Breast epithelium (tissue), 4 donors: ENCODE measurements around the gene HOXB7. TPM values are rescaled to one million over a fixed set of nuclear protein-coding genes. Genes with fewer than 3 reads are reported as not detected.

Source experiments
- DNase-seq, 2 donors: peaks; one replicate each; pipeline ENCODE4 v3.0.0-alpha.2; 2019; ENCODE audit warnings: low spot score in 2 of 2
- H3K27ac ChIP-seq, 2 donors: fragments of 200-600 bp; sonication (generic) in 1 of 2; one replicate each; pipeline ENCODE4 v1.5.1; 2016 to 2019; ENCODE audit warnings: mild to moderate bottlenecking in 1 of 2
- H3K27me3 ChIP-seq, 2 donors: fragments of 200-600 bp; sonication (generic) in 1 of 2; one replicate each; pipeline versions ENCODE4 v1.5.1 to v1.6.0; 2017 to 2019; ENCODE audit warnings: control low read depth in 1 of 2, mild to moderate bottlenecking in 1 of 2
- H3K36me3 ChIP-seq: fragments of 200-600 bp; one replicate; pipeline ENCODE4 v1.5.1; 2019
- H3K4me1 ChIP-seq, 2 donors: fragments of 200-600 bp; sonication (generic); one replicate each; pipeline ENCODE4 v1.5.1; 2016 to 2019; ENCODE audit warnings: control low read depth in 1 of 2
- H3K4me3 ChIP-seq, 3 donors: fragments of 200-600 bp; sonication (generic); 1 replicate in 2 of 3; 2 replicates in 1 of 3; pipeline ENCODE4 v1.5.1; 2016 to 2019; ENCODE audit warnings: mild to moderate bottlenecking in 3 of 3, moderate library complexity in 2 of 3
- H3K9me3 ChIP-seq, 2 donors: fragments of 200-600 bp; sonication (generic) in 1 of 2; one replicate each; pipeline ENCODE4 v1.5.1; 2016 to 2019; ENCODE audit warnings: control low read depth in 1 of 2
- POLR2A ChIP-seq: fragments of 450-650 bp; IDR thresholded peaks from one replicate; pipeline ENCODE4 v1.6.1; 2016; ENCODE audit warnings: antibody characterized with exemption, mild to moderate bottlenecking, moderate library complexity
- POLR2AphosphoS5 ChIP-seq, 3 donors: sonication (generic); formaldehyde crosslinking; IDR thresholded peaks; one replicate each; pipeline ENCODE4 v1.6.1; 2017; ENCODE audit warnings: antibody characterized with exemption in 3 of 3
- intact Hi-C: fragments of 100-400 bp; cut with DNase I; formaldehyde crosslinking; loops from one replicate; pipeline ENCODE4 v1.15.1; 2023; ENCODE audit warnings: low total_unique reads
- total RNA-seq, 3 donors: library from RNA; depleted of rRNA; stranded (reverse); fragments of >200 nt; gene quantifications; one replicate each; pipeline ENCODE4 v1.1.0, GENCODE V29; 2016
- TF ChIP-seq, protein P1 (sequence below), 3 donors: fragments of 450-650 bp; IDR thresholded peaks; one replicate each; pipeline ENCODE4 v1.5.1; 2016 to 2017; ENCODE audit warnings: antibody characterized with exemption in 3 of 3, mild to moderate bottlenecking in 3 of 3, moderate library complexity in 3 of 3

Gene HOXB7
- total RNA-seq, 3 donors from 2014 or later = 1.5 to 16.8 (median 4.3) TPM

DNA sequence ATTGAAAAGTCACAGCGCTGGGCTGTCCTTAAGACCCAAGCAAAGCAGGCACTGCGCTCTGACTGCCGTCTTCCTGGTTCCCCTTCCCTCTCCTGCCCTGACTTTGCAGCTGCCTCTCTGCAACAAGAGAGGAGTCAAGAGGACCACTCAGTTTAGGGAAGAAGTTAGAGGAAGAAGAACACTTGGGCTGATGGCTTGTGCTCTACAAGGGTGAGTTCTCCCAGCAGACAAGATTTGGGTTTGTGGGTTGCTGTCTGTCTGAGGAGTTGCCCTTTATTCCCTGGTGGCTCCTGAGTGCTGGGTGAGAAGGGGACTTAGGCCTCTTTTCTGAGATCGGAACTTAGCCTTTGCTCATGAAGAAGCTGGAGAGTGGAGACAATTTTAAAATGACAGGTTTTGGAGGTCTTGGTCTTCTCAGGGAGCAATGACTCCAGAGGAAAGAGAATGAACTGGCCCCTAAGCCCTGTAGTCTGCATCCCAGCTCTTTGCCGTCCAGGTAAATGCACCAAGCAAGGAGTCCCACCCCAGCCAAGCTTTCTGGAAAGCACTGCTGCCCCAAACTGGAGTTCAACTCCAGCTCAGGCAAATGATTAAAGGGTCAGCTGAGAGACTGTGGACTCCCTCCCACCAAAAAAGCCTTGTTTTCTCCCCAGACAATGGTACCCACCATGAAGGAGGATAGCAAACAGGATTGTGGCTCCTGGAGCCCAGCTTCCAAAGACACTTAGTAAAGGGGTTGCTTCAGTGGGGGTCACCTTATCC, 18.0 kb upstream of the HOXB7 start:
- no peak for DNase-seq
- TF ChIP-seq, protein P1, sequence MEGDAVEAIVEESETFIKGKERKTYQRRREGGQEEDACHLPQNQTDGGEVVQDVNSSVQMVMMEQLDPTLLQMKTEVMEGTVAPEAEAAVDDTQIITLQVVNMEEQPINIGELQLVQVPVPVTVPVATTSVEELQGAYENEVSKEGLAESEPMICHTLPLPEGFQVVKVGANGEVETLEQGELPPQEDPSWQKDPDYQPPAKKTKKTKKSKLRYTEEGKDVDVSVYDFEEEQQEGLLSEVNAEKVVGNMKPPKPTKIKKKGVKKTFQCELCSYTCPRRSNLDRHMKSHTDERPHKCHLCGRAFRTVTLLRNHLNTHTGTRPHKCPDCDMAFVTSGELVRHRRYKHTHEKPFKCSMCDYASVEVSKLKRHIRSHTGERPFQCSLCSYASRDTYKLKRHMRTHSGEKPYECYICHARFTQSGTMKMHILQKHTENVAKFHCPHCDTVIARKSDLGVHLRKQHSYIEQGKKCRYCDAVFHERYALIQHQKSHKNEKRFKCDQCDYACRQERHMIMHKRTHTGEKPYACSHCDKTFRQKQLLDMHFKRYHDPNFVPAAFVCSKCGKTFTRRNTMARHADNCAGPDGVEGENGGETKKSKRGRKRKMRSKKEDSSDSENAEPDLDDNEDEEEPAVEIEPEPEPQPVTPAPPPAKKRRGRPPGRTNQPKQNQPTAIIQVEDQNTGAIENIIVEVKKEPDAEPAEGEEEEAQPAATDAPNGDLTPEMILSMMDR (IDR thresholded peaks at IDR 0.05) = no peak
- TF ChIP-seq POLR2A (no peak), POLR2AphosphoS5 (IDR thresholded peaks at IDR 0.05) (no peak)
- Histone ChIP-seq H3K36me3 (no peaks in the 10 kb centered on the region), H3K4me3 (no peak overlapping the region), H3K4me1 (peaks cover 14 to 18% of the 10 kb centered on the region in 2 donors), H3K27me3 (peaks cover 16 to 100% of the 10 kb centered on the region in 2 donors), H3K27ac (no peak overlapping the region), H3K9me3 (no peaks in the 10 kb centered on the region)
- intact Hi-C loops = no loop called here

DNA sequence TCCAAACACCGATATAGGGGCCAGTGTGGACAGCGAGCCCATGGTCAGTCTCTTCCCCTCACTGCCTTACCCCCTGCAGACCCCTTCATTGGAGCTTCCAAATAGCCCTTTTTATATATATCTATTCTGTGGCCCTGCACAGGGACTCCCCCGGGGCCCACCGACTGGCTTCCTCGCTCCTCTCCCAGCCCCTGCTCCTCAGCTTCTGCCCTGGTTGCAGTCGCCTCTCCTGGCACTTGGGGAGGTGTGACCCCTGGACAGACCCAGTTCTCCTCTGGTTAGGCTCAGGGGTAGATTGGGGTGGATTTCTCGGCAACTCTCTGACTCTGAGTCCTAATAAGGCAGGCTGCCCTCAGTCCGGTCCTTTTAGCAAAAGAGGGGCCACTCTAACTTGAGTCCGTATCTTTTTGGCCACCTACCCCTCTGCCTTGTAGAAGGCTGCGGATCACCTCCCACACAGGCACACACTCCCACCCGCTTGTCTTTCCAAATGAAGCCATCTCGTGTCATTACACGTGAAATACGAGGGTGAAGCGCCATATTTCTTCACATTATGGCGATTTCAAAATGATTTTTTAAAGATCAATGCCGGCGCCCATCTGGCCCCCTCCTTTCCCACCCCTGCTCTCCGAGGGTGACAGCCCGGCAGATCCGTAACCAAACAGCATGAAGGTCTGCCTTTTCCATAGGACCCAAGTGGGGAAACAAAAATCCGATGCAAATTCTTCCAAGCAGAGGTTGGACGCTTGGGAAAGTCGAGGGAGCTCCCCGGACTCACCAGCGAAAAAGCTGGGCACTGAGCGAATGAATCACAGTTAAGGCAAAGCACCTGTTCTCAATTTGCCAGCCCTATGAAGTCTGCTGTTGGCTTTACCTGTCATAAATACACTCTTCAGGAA, 17.1 kb upstream of the HOXB7 start:
- no peaks in the 10 kb centered on the region for H3K9me3 ChIP-seq
- DNase-seq = no peak
- no peak for TF ChIP-seq POLR2AphosphoS5 (IDR thresholded peaks at IDR 0.05)
- TF ChIP-seq, protein P1 (IDR thresholded peaks at IDR 0.05) = no peak
- no peak for TF ChIP-seq POLR2A
- H3K36me3 ChIP-seq = no peaks in the 10 kb centered on the region
- no peak overlapping the region for H3K27ac ChIP-seq
- peaks cover 16 to 100% of the 10 kb centered on the region in 2 donors for H3K27me3 ChIP-seq
- intact Hi-C loops = no loop called here
- H3K4me1 ChIP-seq = peaks cover 14 to 18% of the 10 kb centered on the region in 2 donors
- no peak overlapping the region for H3K4me3 ChIP-seq

- peaks cover 16 to 100% of the 10 kb centered on the region in 2 donors for H3K27me3 ChIP-seq
Observed at GRCh38 chr17:48627118-48627597, 16.3 kb upstream of the HOXB7 start.

GRCh38 chr17:48626245-48627117, 15.7 kb upstream of the HOXB7 start, which contains the start of gene HOXB9:
TSS of gene HOXB9 (minus strand) at chr17:48626358. CDS start at chr17:48626269, 89 bp downstream.
- Histone ChIP-seq H3K27ac (peak within 1 kb of the TSS in 1 of 2 donors; percentile 43), H3K4me3 (peak within 1 kb of the TSS; percentile 41 to 67 (median 47)), H3K27me3 (peaks cover 16 to 100% of the 10 kb centered on the region in 2 donors), H3K9me3 (no peaks in the 10 kb centered on the region), H3K4me1 (peaks cover 14 to 18% of the 10 kb centered on the region in 2 donors), H3K36me3 (no peaks in the 10 kb centered on the region)
- DNase-seq = no peak
- intact Hi-C loops = no loop called here
- TF ChIP-seq POLR2AphosphoS5 (IDR thresholded peaks at IDR 0.05) (no peak), POLR2A (no peak)
- TF ChIP-seq, protein P1 (IDR thresholded peaks at IDR 0.05) = no peak

More at GRCh38 chr17:48627118-48627597, 16.3 kb upstream of the HOXB7 start:
- Histone ChIP-seq H3K4me1 (peaks cover 14 to 18% of the 10 kb centered on the region in 2 donors), H3K4me3 (no peak overlapping the region), H3K9me3 (no peaks in the 10 kb centered on the region), H3K36me3 (no peaks in the 10 kb centered on the region), H3K27ac (no peak overlapping the region)
- TF ChIP-seq POLR2A = no peak
- intact Hi-C loops = no loop called here
- no peak for DNase-seq
